Stimulated activated effector memory CD8-positive, alpha-beta T cell treated with anti-CD3 and anti-CD28 coated beads, Interleukin-12 subunit alpha, Interleukin-12 subunit beta, amount 100 ng/mL, for 72 hours (primary cell): Measurements from ENCODE around the gene FAM174C.
A peak's percentile ranks its signal among the peaks of the same experiment; 100 is the strongest.
"Not testable (repeated sequence)": the region's sequence is repeated elsewhere in the genome, so short reads cannot be mapped to it uniquely, and the experiment has no call there.

Source experiments
- ATAC-seq: fragments of 150-1000 bp; cut with Tn5 transposase; 2 replicates; pipeline ENCODE4 v1.10.0; 2021
- DNase-seq, 2 donors: peaks; one replicate each; pipeline ENCODE4 v3.0.0; 2021 to 2022; ENCODE audit warnings: low spot score in 2 of 2
- H3K27ac Mint-ChIP-seq: one replicate; pipeline ENCODE4 v1.8.0; 2022; ENCODE audit warnings: mild to moderate bottlenecking, mixed read lengths
- H3K36me3 Mint-ChIP-seq: one replicate; pipeline ENCODE4 v1.8.0; 2022; ENCODE audit warnings: mild to moderate bottlenecking, mixed read lengths
- H3K4me1 Mint-ChIP-seq: one replicate; pipeline ENCODE4 v1.8.0; 2022; ENCODE audit warnings: mixed read lengths
- H3K4me3 Mint-ChIP-seq: one replicate; pipeline ENCODE4 v1.8.0; 2022; ENCODE audit warnings: mild to moderate bottlenecking, mixed read lengths
- H3K9me3 Mint-ChIP-seq: one replicate; pipeline ENCODE4 v1.8.0; 2022; ENCODE audit warnings: mixed read lengths

Gene FAM174C

DNA sequence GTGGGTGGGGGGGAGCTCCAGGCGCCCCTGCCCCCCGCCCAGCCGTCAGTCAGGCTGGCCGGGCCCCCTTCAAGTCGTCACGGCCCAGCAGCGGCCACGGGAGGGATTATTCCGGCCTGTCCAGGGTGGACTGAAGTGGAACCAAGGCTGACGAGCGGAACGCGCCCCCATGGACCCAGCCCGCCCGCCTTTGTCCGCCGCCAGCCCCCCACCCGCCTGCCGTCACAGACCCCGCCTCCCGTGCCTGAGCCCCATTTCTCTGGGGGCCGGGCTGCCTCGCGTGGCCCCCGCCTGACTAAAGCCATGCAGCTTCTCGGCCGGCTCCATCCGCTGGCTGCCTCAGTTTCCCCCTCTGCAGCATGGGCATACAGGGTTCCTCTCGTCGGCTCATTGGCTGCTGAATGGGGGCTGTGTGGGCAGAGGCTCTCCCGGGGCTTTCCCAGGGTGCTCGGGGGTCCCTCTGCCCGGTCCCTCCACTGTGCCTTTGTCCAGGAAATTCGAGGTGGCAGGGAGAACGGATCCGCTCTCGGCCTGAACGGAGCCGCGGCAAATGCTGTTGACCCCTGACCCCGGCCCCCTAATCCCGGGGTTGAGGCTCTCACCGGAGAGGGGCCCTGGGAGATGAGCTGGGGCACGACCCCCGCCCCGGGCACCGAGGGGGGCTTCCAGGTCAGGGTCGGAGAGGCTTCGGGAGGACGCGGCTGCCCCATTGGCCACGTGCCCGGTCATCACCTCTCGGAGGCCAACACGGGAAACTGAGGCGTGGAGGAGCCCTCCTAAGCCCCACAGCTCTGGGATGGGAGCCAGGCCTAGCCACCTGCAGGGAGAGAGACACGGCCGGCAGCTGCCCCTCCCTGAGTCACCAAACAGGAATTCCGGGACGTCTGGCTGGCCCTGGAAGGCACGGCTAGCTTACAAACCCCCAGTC is 37.7 kb downstream of the FAM174C start:
- DNase-seq = no peak
- H3K4me3 Mint-ChIP-seq = no peak overlapping the region
- no peaks in the 10 kb centered on the region for H3K36me3 Mint-ChIP-seq
- no peak overlapping the region for H3K27ac Mint-ChIP-seq
- no peaks in the 10 kb centered on the region for H3K4me1 Mint-ChIP-seq
- no peaks in the 10 kb centered on the region for H3K9me3 Mint-ChIP-seq
- no peak for ATAC-seq

DNA sequence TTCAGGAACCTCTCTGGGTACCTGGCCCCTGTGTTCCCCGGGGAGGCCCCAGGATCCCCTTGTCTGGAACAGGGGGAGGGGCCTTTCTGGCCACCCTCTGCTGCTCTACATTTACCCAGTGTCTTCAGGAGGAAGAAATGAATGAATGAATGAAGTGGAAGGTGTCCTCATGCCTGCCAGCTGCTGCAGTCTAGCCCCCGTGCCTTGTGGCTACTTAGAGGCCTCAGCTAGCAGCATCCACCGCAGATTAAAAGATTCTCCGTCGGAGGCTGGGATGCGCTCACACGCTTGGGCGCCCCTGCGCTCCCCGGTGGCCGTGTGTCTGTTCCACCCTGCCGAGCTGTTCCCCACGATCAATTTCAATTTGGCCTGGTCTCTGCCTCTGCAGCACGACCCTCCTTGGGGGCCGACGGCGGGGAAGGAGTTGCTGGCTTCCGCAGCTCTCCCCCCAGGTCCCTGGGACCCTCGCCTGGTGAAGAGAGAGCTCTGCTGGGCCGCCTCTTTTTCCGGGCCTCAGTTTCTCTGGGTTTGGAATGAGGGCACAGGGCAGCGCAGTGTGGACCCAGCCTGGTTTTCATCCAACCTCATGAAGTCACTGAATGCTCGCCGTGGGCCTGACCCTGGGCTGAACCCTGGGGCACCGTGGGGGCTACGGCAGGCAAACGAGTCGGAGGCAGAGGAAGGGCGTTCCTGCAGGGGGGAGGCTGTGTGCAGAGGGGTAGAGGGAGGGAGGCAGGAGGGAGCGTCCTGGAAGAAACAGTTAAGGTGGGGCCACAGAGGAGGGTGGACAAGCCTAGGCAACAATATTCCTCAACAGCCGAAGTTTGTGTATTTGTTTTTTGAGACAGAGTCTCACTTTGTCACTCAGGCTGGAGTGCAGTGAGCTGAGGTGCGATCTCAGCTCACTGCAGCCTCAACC is 38.6 kb downstream of the FAM174C start:
- Mint-ChIP-seq H3K36me3 (no peaks in the 10 kb centered on the region), H3K9me3 (no peaks in the 10 kb centered on the region), H3K4me1 (no peaks in the 10 kb centered on the region), H3K27ac (no peak overlapping the region), H3K4me3 (no peak overlapping the region)
- DNase-seq (no peak), ATAC-seq (no peak)

DNA sequence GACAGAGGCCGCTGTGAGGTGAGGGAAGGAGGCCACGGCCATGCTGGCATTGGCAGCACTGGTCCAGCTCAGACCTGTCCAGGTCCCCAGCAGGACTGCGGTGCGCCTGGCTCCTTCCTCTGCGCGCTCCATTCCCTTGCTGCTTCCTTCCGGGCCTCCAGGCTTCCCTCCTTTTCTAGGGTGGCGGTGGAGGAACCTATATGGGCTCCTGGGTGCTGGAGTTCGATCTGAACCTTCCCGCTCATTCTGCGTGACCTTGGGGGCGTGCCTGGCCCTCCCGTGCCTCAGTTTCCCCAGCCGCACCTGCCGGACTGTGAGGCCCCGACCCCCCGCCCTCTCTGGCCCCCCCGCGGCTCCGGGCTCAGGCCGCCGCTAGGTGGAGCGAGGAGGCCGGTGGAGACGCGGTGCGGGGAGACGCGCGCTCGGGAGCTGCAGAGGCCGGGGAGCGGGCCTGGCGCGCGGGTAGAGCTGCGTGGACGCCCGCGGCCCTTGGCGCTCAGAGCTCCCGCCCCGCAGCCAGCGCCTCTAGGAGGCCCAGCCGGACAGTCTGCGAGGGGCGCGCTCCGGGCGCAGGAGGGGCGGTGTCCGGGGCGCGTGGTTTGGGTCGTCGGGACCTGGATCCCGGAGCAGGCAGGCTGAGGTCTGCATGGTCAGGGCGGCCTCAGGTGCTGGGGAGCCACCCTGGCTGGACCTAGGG is 40.3 kb downstream of the FAM174C start:
- Mint-ChIP-seq H3K4me1 (no peaks in the 10 kb centered on the region), H3K4me3 (no peak overlapping the region), H3K9me3 (no peaks in the 10 kb centered on the region)

DNA sequence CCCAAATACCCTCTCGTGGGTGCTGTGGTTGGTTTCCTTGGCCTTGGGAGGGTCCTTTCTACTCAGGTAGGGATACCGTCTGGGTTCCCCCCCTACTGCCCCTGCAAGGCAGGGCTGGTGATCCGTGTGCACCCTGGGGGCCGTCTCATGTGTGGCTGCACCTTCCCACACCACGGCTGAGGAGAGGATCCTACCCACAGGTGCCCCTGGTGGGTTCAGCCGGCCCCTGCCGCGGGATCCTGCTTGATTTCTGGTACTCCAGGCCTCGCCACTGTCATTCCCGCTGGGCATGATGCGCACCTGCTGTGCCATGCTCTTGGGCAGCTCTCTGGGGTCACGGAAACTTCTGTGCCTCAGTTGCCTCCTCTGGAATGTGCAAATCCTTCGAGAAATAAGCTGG is 41.1 kb downstream of the FAM174C start:
- Mint-ChIP-seq H3K9me3 (no peaks in the 10 kb centered on the region), H3K4me3 (no peak overlapping the region), H3K27ac (no peak overlapping the region), H3K4me1 (no peaks in the 10 kb centered on the region), H3K36me3 (no peaks in the 10 kb centered on the region)
- ATAC-seq (no peak), DNase-seq (no peak)

More for the DNA sequence above, 40.3 kb downstream of the FAM174C start:
- DNase-seq (no peak), ATAC-seq (peak; percentile 53)
- Mint-ChIP-seq H3K27ac (no peak overlapping the region), H3K36me3 (no peaks in the 10 kb centered on the region)

DNA sequence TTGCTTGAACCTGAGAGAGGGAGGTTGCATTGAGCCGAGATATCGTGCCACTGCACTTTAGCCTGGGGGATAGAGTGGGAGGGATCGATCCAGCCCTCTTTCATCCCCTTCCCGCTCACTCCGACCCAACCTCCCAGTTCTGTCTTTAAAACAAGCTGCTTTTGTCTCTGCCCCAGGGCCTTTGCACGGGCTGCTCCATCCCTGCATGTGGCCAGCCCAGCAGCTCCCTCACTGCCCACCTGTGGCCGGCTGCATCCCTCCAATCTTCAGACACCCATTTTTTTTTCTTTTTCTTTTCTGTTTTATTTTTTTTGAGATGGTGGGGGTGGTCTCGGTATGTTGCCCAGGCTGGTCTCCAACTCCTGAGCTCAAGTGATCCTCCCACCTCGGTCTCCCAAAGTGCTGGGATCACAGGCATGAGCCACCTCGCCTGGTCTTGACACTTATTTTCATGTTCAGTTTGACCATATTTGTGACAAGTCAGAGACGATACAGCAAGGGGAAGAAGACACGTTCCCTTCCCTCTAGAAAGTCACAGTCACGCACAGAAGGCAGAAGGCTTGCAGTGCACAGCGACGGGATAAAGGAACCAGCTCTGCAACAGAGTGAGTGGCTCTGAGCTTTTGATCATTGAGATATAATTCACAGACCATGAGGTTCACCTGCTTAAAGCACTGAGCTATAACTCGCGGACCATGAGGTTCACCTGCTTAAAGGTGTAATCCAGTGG is 42.1 kb downstream of the FAM174C start:
- ATAC-seq (no peak), DNase-seq (no peak)
- H3K9me3 Mint-ChIP-seq = no peaks in the 10 kb centered on the region
- H3K27ac Mint-ChIP-seq = no peak overlapping the region
- no peaks in the 10 kb centered on the region for H3K36me3 Mint-ChIP-seq
- no peak overlapping the region for H3K4me3 Mint-ChIP-seq
- peaks cover 2% of the 10 kb centered on the region for H3K4me1 Mint-ChIP-seq

DNA sequence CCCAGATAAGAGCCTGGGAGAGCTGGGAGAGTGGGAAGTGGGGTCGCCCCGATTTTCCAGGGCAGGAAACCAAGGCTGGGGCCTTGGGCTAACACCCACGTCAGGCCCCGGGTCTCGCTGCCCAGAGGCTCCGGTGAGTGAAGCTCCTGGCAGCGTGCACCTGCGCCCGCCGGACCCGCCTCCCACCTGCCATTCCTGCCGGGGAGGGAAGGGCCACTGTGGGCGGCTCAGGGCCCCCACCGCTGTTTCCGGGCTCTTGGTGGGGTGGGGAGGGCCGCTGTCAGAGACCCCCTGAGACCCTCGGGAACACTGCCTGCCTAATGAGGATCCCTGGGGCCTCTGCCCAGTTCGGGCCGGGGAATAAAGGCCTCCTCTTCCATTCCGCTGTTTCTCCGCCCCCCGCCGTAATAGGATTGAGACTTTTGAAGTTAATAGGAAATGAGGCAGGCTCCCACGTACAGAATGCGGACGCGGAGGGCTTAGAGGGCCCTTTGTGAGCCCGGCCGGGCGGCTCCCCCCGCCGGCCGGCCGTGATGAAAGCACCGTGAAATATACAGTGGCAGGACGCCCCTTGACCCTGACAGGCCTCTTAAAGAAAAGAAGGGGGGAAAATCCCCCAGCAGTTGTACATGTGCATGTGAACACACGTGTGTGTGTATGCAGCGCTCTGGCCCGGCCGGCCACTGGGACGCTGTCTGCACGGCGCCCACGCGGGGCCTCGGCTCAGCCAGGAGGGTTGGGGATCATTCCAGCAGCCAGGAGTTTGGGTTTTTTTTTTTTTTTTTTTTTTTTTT is 43.5 kb downstream of the FAM174C start:
- H3K4me3 Mint-ChIP-seq = no peak overlapping the region
- ATAC-seq = no peak
- no peaks in the 10 kb centered on the region for H3K36me3 Mint-ChIP-seq
- no peak overlapping the region for H3K27ac Mint-ChIP-seq
- H3K4me1 Mint-ChIP-seq = peaks cover 8% of the 10 kb centered on the region
- no peaks in the 10 kb centered on the region for H3K9me3 Mint-ChIP-seq
- no peak for DNase-seq

DNA sequence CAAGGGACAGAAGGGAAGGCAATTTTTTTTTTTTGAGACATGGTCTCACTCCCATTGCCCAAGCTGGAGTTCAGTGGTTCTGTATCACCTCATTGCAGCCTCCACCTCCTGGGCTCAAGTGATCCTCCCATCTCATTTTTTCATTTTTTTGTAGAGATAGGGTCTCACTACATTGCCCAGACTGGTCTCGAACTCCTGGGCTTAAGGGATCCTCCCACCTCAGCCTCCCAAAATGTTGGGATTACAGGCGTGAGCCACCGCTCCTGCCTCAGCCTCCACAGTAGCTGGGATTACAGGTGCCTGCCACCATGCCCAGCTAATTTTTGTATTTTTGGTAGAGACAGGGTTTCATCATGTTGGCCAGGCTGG is 44.9 kb downstream of the FAM174C start:
- H3K27ac Mint-ChIP-seq, H3K9me3 Mint-ChIP-seq, H3K36me3 Mint-ChIP-seq, DNase-seq, H3K4me3 Mint-ChIP-seq, H3K4me1 Mint-ChIP-seq, ATAC-seq: not testable (repeated sequence)

DNA sequence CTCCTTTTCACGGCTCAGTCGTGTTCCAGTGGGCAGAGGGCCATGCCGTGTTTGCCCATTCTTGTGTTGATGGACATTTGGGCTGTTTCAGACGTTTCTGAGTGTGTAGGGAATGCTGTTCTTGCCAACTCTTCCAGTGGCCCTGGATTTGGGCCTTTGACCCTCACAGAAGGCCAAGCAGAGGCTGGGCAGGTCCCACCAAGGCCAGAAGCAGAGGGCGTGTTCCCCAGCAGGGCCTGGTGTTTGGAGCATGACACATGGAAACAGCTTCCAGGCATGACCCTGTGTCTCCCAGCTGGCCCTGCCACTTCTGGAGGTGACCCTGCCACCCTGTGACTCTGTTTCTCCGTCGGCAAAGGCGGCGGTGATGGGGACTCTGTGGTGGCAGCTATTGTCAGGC is 46.2 kb downstream of the FAM174C start:
- DNase-seq (no peak), ATAC-seq (no peak)
- no peaks in the 10 kb centered on the region for H3K36me3 Mint-ChIP-seq
- H3K27ac Mint-ChIP-seq = no peak overlapping the region
- no peak overlapping the region for H3K4me3 Mint-ChIP-seq
- H3K9me3 Mint-ChIP-seq = no peaks in the 10 kb centered on the region
- H3K4me1 Mint-ChIP-seq = peaks cover 8% of the 10 kb centered on the region

DNA sequence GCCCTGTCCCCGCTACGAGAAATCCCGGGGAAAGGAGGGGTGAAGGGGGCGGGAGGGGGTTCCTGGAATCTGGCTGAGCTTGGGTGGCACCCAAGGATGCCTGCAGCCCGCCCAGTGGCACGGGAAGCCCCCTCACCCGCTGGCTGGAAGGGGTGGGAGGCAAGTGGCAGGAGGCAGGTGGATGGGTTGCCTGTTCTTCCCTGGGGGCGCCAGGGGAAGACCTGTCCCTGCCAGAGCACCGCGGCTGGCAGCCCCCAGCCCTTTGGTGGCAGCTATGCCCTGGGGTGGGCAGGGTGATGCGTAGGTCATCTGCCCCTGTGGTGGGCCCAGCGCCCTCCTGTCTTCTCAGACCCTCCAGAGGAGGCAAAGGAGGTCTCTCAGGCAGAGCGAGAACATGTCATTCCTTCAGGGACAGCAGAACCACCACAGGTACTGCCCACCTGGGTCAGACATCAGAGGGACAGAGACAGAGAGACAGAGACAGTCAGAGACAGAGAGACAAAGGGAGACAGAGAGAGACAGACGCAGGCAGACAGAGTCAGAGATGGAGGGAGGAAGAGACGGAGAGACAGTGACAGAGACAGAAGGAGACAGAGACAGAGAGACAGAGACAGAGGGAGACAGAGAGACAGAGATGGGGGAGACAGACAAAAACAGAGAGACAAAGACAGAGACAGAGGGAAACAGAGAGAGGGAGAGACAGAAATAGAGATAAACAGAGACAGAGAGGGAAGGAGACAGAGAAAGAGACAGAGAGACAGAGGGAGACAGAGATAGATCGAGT is 47.1 kb downstream of the FAM174C start:
- no peak overlapping the region for H3K27ac Mint-ChIP-seq
- no peaks in the 10 kb centered on the region for H3K36me3 Mint-ChIP-seq
- no peaks in the 10 kb centered on the region for H3K9me3 Mint-ChIP-seq
- H3K4me1 Mint-ChIP-seq = peaks cover 8% of the 10 kb centered on the region
- no peak for DNase-seq
- ATAC-seq = no peak
- no peak overlapping the region for H3K4me3 Mint-ChIP-seq

DNA sequence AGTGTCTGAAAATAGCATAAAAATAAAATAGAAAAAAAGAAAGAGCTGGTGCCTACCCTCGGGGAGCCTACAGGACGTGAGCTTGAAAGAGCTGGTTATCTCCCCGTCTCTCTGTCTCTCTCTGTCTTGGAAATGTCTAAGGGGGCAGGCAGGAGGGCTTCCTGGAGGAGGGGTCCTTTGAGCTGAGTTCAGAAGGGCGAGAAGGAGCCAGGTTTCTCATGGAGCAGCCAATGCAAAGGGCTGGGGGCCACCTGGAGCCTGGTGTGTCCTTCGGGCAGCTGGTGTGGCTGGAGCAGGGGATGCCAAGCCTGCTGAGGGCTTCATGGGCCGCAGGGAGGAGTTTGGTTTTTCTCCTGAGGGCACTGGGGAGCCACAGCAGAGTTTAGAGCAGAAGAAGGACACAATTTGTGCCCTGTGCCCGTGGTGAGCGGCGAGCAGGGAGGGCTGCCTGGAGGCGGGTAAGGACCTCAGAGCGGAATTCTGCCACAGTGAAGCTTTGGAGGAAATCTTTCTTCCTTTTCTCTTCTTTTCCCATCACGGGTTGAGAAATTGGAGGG is 49.0 kb downstream of the FAM174C start:
- H3K36me3 Mint-ChIP-seq = no peaks in the 10 kb centered on the region
- H3K27ac Mint-ChIP-seq = no peak overlapping the region
- H3K9me3 Mint-ChIP-seq = no peaks in the 10 kb centered on the region
- no peak overlapping the region for H3K4me3 Mint-ChIP-seq
- no peak for ATAC-seq
- DNase-seq = no peak
- H3K4me1 Mint-ChIP-seq = peaks cover 8% of the 10 kb centered on the region

DNA sequence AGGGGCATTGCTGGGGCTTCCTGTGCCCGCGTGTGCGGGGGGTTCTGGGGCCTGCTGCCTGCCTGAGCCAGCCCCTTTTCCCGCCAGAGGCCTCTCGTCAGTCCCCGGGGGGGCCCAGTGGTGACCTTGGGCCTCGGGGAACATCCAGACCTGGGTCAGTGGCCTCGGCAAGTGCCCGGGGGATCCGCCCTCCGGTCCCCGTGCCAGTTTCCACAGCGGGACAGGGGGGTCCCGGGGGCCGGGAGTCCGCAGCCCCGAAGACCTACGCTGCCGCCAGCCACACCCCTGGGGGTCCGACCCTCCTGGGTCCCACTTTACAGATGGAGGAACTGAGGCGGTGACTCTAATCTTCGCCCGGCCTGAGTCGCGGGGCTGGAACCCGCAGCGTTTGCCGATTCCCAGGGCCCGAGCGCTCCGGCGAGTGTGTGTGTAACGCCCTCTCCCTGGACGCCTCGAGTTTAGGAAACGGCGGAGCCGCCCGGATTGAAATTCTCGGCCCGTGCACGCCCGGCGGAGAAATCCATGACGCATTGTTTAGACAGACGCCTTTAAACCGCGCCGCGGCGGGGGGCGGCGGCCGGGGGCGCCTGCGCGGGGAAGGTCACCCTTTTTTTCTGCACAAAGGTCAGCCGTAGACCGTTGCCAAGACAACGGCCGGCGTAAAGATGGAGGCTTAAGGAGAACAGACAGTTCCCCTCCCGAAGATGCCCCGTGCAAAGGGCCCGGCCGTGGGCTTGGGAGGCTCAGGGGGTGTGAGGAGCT is 49.7 kb downstream of the FAM174C start:
- peak; percentile 16 for ATAC-seq
- DNase-seq = no peak
- no peak overlapping the region for H3K4me3 Mint-ChIP-seq
- H3K36me3 Mint-ChIP-seq = no peaks in the 10 kb centered on the region
- H3K27ac Mint-ChIP-seq = no peak overlapping the region
- H3K9me3 Mint-ChIP-seq = no peaks in the 10 kb centered on the region
- H3K4me1 Mint-ChIP-seq = peaks cover 8% of the 10 kb centered on the region

DNA sequence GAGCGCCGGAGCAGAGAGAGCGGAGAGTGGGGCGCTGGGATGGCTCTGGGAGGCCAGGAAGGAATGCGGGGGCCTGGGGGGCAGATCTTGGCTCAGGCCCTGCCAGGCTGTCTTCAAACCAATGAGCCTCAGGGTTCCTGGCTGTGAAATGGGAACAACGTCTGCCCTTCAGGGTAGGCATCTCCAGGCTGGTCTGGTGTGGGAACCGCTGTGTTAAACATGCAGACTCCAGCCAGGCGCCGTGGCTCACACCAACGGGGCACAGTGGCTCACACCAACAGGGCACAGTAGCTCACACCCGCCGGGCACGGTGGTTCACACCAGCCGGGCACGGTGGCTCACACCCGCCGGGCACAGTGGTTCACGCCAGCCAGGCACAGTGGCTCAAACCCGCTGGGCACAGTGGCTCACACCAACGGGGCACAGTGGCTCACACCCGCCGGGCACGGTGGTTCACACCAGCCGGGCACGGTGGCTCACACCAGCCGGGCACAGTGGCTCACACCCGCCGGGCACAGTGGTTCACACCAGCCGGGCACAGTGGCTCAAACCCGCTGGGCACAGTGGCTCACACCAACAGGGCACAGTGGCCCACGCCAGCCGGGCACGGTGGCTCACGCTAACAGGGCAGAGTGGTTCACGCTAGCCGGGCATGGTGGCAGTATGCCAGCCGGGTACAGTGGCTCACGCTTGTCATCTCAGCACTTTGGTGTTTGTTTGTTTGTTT is 50.4 kb downstream of the FAM174C start:
- no peak overlapping the region for H3K4me3 Mint-ChIP-seq
- peaks cover 8% of the 10 kb centered on the region for H3K4me1 Mint-ChIP-seq
- no peaks in the 10 kb centered on the region for H3K9me3 Mint-ChIP-seq
- ATAC-seq = no peak
- no peak for DNase-seq
- no peak overlapping the region for H3K27ac Mint-ChIP-seq
- no peaks in the 10 kb centered on the region for H3K36me3 Mint-ChIP-seq
